HG03025 (cell line): ENCODE data around the gene CD53.
"Not testable (repeated sequence)": the region's sequence is repeated elsewhere in the genome, so short reads cannot be mapped to it uniquely, and the experiment has no call there.

Experiments used
- ATAC-seq: cut with Tn5 transposase; IDR thresholded peaks from one replicate; pipeline ENCODE4 v1.9.1; 2021; ENCODE audit warnings: mild to moderate bottlenecking, moderate library complexity; ENCODE audit not compliant: unreplicated experiment, low FRiP score

Gene CD53

GRCh38 chr1:110872745-110873720 is at the start of gene CD53:
CD53 (plus strand) TSS chr1:110873148; CDS start chr1:110891409, 18,261 bp downstream.
- peak; percentile 42 for ATAC-seq

- ATAC-seq, result no peak
Observed at GRCh38 chr1:110824192-110824591, 48.8 kb upstream of the CD53 start.

GRCh38 chr1:110829955-110830553 is 42.9 kb upstream of the CD53 start:
- ATAC-seq, result no peak

GRCh38 chr1:110833779-110834178 is 39.2 kb upstream of the CD53 start:
- ATAC-seq, result not testable (repeated sequence)

- no peak for ATAC-seq
Observed at GRCh38 chr1:110846861-110847260, 26.1 kb upstream of the CD53 start.

GRCh38 chr1:110850145-110850544 is 22.8 kb upstream of the CD53 start:
- no peak for ATAC-seq

GRCh38 chr1:110850627-110851026 is 22.3 kb upstream of the CD53 start:
- ATAC-seq, result no peak

- ATAC-seq, result no peak
Observed at GRCh38 chr1:110853135-110853534, 19.8 kb upstream of the CD53 start.

- ATAC-seq, result no peak
Observed at GRCh38 chr1:110856410-110856809, 16.5 kb upstream of the CD53 start.

- no peak for ATAC-seq
Observed at GRCh38 chr1:110857964-110858948, 14.7 kb upstream of the CD53 start.

GRCh38 chr1:110859062-110859461 is 13.9 kb upstream of the CD53 start:
- ATAC-seq, result no peak

- no peak for ATAC-seq
Observed at GRCh38 chr1:110860174-110860573, 12.8 kb upstream of the CD53 start.

- ATAC-seq, result not testable (repeated sequence)
Observed at GRCh38 chr1:110860620-110861019, 12.3 kb upstream of the CD53 start.

GRCh38 chr1:110861942-110862341 is 11.0 kb upstream of the CD53 start:
- not testable (repeated sequence) for ATAC-seq

GRCh38 chr1:110864287-110864686 is 8.7 kb upstream of the CD53 start:
- no peak for ATAC-seq

- no peak for ATAC-seq
Observed at GRCh38 chr1:110870721-110871388, 2.1 kb upstream of the CD53 start.

- ATAC-seq, result no peak
Observed at GRCh38 chr1:110872366-110872744, 593 bp upstream of the CD53 start.

- ATAC-seq, result no peak
Observed at GRCh38 chr1:110873856-110874255, 908 bp downstream of the CD53 start.

- no peak for ATAC-seq
Observed at GRCh38 chr1:110874324-110875215, 1.6 kb downstream of the CD53 start.
